Sigmoid colon (tissue), 4 donors: ENCODE data around the gene KCNT1.

Experiments
- CTCF ChIP-seq, 4 experiments: fragments of 450-650 bp in 3 of 4; fragments of 200-600 bp in 1 of 4; IDR thresholded peaks; one replicate each; pipeline ENCODE4 v1.5.1; 2016 to 2019; ENCODE audit warnings: antibody characterized with exemption in 4 of 4, mild to moderate bottlenecking in 3 of 4, moderate library complexity in 2 of 4
- POLR2AphosphoS5 ChIP-seq, 4 donors: sonication (generic); formaldehyde crosslinking; IDR thresholded peaks; one replicate each; pipeline ENCODE4 v1.6.1; 2017; ENCODE audit warnings: antibody characterized with exemption in 4 of 4

- TF ChIP-seq CTCF (IDR thresholded peaks at IDR 0.05) = no peak
- no peak for TF ChIP-seq POLR2AphosphoS5 (IDR thresholded peaks at IDR 0.05)
These were observed 11.0 kb upstream of the KCNT1 start for GRCh38 chr9:135690836-135691570.
